PC-3 (cell line): ENCODE measurements around the gene ZNF648.

Experiments
- EZH2 ChIP-seq: fragments of 300-600 bp; sonication (generic); IDR thresholded peaks from one replicate; pipeline ENCODE4 v1.6.1; 2017; ENCODE audit warnings: antibody characterized with exemption, mild to moderate bottlenecking, low read length; ENCODE audit not compliant: unreplicated experiment
- EZH2phosphoT487 ChIP-seq: fragments of 300-600 bp; sonication (generic); IDR thresholded peaks from 2 replicates; pipeline ENCODE4 v1.6.1; 2018; ENCODE audit warnings: mild to moderate bottlenecking, antibody characterized with exemption, low read length, borderline replicate concordance
- TF ChIP-seq, protein P1 (sequence below): fragments of 300-600 bp; sonication (generic); conservative IDR thresholded peaks from 2 replicates; pipeline ENCODE4 v1.5.1; 2017; ENCODE audit warnings: antibody characterized with exemption, low read depth, mild to moderate bottlenecking, low read length

DNA sequence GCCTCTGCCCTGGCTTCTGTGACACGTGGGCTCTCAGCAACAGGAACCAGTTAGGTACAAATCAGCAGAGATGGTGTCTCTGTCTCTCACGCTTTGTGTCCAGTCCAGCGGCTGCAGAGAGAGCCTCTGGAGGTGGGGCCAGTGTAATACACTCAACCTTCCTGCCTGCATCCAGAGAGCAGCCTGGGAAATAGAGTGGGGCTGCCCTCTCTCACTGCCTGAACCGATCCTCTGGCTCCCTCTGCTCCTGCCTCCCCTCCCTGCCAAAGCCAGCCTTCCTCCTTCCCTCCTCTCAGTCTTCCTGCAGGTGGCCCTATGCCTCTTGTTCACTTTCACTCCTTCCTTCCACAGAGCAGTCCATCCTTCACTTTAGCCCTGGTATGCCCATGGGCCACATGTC, at the start of gene ZNF648:
- TF ChIP-seq, protein P1, sequence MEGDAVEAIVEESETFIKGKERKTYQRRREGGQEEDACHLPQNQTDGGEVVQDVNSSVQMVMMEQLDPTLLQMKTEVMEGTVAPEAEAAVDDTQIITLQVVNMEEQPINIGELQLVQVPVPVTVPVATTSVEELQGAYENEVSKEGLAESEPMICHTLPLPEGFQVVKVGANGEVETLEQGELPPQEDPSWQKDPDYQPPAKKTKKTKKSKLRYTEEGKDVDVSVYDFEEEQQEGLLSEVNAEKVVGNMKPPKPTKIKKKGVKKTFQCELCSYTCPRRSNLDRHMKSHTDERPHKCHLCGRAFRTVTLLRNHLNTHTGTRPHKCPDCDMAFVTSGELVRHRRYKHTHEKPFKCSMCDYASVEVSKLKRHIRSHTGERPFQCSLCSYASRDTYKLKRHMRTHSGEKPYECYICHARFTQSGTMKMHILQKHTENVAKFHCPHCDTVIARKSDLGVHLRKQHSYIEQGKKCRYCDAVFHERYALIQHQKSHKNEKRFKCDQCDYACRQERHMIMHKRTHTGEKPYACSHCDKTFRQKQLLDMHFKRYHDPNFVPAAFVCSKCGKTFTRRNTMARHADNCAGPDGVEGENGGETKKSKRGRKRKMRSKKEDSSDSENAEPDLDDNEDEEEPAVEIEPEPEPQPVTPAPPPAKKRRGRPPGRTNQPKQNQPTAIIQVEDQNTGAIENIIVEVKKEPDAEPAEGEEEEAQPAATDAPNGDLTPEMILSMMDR, result no peak
- TF ChIP-seq EZH2, result no peak
- no peak for TF ChIP-seq EZH2phosphoT487
